HG03460 (cell line): ENCODE measurements around the gene TMEM74B.
"Not testable (repeated sequence)": the region's sequence is repeated elsewhere in the genome, so short reads cannot be mapped to it uniquely, and the experiment has no call there.

ENCODE experiments used
- ATAC-seq: cut with Tn5 transposase; IDR thresholded peaks from one replicate; pipeline ENCODE4 v1.9.1; 2021; ENCODE audit not compliant: unreplicated experiment

The TMEM74B gene

GRCh38 chr20:1180949-1181348, 3.8 kb downstream of the TMEM74B start:
- ATAC-seq, result no peak

- no peak for ATAC-seq
Observed at GRCh38 chr20:1178623-1179022, 6.2 kb downstream of the TMEM74B start.

DNA sequence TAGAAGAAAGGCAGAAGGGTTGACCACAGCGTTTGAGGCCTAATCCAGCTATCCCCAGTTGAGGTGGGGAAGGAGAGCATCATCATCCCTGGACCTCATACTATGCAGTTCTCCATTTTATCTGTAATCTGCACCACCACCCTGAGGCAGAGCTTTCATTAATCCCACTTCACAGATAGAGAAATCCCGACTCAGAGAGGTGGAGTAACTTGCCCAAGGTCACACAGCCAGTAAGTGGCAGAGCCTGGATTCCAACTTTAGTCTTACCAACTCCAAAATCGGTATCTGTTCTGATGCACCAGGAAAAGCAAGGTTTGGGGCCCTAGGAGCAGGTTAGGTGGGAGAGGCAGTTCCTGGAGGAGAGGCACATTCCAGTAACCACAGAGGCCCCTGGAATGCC, 6.7 kb downstream of the TMEM74B start:
- ATAC-seq, result no peak

DNA sequence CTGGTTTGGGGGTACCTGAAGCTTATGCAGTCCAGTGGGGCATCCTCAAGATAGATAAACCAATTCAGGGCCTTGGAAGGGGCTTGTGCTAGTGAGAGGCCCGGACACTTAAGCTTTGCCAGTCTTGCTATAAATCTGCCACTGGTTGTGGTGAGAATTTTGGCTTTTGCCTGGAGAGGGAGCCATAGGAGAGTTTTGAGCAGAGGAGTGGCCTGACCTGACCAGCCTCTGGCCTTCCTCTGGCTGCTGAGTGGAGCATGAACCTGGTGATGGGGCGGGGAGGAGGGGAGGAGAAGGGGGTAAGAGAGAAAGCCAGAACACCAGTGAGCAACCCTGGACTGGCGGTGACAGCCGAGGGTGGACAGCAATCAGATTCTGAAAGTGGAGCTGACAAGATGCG, 7.1 kb downstream of the TMEM74B start:
- no peak for ATAC-seq

DNA sequence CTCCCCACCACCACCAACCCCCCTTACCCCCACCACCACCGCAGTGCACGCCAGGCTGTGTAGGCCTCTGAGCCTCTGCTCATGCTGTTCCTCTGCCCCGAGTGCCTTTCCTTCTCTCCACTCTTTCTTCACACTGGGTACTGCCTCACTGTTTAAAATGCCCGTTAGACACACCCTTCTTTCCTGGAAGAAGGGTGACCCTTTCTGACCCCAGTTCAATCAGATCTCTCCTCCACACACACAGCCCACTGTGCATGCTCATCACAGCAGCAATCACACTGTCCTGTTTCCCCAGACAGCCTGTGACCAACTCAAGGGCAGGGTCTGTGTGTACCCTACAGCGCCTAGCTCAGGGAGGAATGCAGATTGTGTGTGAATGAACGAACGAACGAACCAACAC, 10.0 kb downstream of the TMEM74B start:
- no peak for ATAC-seq

- no peak for ATAC-seq
Observed at GRCh38 chr20:1173698-1174097, 11.1 kb downstream of the TMEM74B start.

DNA sequence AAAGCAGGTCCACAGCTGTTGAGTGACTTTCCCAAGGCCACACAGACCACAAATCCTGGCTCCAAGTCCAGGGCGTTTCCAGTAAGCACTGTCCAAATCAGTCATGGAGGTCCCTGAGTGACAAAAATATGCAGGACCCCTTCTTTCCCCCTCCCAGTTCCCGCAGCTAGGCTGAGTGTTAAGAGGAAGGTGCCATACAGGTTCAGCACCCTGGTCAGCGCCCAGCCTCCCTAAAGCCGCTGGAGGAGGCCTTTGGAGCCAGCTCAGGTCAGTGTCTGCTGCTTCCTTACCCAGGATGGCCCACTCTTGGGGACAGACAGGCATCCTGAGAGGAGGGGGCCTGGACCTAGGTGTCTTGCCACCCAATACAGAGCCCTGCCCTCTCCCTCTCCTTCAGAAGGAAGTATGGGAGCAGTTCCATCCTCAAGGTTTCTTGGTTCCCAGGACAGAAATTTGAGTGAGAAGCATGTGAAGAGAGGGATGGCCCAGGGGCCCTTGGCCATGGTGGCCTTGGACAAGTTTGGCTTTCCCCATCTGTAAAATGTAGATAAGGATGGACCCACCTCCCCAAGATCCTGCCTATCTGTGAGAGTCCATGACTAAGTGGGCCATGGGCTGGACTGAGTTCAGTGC, 13.2 kb downstream of the TMEM74B start:
- no peak for ATAC-seq

- no peak for ATAC-seq
Observed at GRCh38 chr20:1169224-1169623, 15.6 kb downstream of the TMEM74B start.

- no peak for ATAC-seq
Observed at GRCh38 chr20:1166948-1167720, 17.6 kb downstream of the TMEM74B start.

GRCh38 chr20:1165941-1166340, 18.8 kb downstream of the TMEM74B start:
- ATAC-seq, result no peak

DNA sequence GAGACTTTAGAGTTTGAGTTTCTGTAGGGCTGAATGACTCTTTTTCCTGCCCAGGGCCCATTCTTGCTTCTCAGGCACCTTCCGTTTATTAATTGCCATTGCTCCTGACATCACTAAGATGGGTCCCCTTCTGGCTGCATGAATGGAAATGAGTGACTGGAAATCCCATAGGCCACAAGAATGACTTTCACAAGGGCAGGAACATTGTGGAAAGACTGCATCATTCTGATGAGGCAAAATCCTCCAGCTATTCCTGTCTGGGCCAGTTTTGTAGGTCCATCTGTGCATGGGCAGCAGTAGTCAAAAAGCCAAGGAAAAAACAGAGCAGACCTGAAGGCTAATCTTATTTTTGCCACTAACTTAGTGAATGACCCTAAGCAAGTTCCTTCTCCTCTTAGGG, 19.3 kb downstream of the TMEM74B start:
- no peak for ATAC-seq

DNA sequence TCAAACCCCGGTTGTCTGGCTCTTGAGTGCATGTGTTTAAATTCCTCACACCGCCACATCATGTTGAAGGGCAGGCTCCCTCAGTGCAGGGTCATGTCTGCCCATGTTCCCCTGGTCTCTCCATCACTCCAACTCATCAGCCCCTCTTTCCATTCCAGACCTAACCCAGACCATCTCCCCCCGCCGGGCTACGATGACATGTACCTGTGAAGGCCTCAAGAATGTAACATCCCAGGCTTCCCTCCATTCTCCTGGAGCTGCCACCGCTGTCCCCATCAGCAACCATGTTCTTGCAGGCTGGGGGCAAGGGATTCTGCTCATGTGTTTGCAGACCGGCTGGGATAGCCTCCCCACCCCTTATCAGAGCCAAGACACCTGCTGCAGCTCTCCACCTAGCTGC, 19.9 kb downstream of the TMEM74B start:
- ATAC-seq, result no peak

- ATAC-seq, result no peak
Observed at GRCh38 chr20:1163653-1164052, 21.1 kb downstream of the TMEM74B start.

GRCh38 chr20:1163105-1163504, 21.7 kb downstream of the TMEM74B start:
- ATAC-seq, result no peak

DNA sequence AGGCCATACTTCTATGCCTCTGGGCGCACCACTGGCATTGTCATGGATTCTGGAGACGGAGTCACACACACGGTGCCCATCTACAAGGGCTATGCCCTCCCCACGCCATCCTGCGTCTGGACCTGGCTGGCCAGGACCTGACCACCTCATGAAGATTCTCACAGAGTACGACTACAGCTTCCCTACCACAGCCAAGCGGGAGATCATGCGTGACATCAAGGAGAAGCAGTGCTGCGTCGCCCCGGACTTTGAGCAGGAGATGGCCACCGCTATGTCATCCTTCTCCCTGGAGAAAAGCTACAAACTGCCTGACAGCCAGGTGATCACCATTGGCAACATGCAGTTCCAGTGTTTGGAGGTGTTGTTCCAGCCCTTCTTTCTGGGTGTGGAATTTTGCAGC, 23.8 kb downstream of the TMEM74B start:
- ATAC-seq, result no peak

GRCh38 chr20:1160496-1160895, 24.3 kb downstream of the TMEM74B start:
- ATAC-seq, result no peak

- no peak for ATAC-seq
Observed at GRCh38 chr20:1155342-1155741, 29.4 kb downstream of the TMEM74B start.

DNA sequence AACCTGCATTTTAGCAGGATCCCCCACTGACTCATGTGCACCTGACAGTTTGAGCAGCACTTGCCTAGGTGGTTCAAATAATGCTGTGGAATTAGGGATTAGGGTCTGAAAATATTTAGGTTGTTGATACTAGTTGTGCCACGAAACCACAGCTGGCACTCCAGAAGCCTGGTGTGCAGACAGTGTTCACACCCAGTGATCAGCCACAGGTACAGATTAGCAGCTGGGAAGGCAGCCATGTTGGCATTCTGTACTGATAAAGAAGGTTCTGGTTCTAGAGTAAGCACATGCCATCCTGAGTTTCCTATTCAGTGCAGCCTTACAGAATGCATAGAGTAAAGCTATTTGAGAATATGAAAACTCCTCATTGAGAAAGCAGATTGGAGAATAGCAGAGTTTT, 30.1 kb downstream of the TMEM74B start:
- ATAC-seq, result no peak

GRCh38 chr20:1154226-1154625, 30.6 kb downstream of the TMEM74B start:
- ATAC-seq, result no peak

DNA sequence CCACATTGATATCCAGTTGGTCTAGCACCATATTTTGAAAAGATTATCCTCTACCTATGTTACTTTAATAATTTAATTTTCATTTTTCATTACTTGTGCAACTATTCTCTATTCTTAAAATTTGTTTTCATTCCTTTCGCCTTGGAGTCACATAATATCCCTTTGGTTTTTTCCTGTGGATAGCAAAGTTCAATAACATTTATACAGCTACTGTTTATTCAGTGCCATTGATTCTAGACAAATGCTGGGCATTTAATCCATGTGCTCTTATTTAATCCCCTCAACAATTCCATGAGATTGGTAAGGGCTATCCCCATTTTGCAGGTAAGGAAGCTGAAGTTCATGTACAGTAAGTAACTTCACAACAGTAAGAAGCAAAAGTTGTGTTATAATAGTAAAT, 33.8 kb downstream of the TMEM74B start:
- ATAC-seq, result no peak

- ATAC-seq, result no peak
Observed at GRCh38 chr20:1150218-1150617, 34.6 kb downstream of the TMEM74B start.

- ATAC-seq, result not testable (repeated sequence)
Observed at GRCh38 chr20:1149812-1150211, 35.0 kb downstream of the TMEM74B start.

DNA sequence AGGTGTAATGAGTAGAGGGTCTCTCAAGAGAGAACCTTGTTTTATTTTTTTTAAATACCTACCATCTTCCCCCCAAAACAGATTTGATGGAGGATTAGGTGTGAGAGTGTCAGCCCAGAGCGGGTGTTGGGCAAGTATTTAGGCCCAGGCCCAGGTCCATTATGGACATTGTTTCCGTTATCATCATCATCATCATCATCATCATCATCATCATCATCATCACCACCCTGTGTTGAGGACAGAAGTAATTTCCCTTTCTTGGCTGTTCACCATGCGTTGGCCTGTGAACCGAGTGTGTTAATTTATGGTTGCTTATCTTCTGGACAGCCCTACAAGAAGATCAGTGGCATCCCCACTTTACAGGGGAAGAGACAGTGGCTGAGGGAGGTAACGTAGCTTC, 37.8 kb downstream of the TMEM74B start:
- ATAC-seq, result no peak
